ENCODE data around the gene PRKAG2. TPM values are rescaled to one million over a fixed set of nuclear protein-coding genes. Genes with fewer than 3 reads are reported as not detected.
A peak's percentile ranks its signal among the peaks of the same experiment; 100 is the strongest.
"Not testable (repeated sequence)": the region's sequence is repeated elsewhere in the genome, so short reads cannot be mapped to it uniquely, and the experiment has no call there.

The PRKAG2 gene
- total RNA-seq, 1 experiment from 2014 or later, result 22.1 TPM

DNA sequence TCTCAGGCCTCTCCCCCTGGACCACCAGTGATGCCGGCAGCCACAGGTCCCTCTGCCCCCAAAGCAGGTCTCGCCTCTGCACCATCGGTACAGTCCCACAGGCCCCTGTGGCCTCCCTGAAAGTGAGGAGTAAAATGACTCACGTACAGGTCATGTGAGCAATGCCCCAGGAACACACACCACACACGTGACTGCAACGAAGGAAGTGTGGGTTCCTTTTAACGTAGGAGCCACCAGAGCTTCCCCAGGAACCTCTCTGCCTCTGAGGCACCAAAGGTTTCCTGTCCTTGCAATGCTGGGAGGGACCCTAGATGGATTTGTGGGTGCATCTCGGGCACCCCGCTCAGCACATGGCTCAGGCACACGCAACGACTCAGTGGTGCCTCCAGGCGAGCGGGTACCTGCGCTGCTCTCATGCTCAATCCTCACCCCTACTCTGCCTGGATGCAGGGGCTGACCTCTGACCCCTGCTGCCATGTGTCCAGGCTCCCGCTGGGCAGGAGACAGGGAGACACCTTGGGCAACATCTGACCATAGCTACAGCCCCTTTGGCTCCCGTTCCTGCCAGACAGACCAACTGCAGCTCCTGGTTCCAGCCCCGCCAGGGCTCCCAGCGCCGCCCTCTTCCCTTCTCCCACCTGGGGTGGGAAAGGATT lies 120.7 kb downstream of the PRKAG2 start:
- no peak for DNase-seq (ENCODE audit: extremely low read depth, low read depth)

DNA sequence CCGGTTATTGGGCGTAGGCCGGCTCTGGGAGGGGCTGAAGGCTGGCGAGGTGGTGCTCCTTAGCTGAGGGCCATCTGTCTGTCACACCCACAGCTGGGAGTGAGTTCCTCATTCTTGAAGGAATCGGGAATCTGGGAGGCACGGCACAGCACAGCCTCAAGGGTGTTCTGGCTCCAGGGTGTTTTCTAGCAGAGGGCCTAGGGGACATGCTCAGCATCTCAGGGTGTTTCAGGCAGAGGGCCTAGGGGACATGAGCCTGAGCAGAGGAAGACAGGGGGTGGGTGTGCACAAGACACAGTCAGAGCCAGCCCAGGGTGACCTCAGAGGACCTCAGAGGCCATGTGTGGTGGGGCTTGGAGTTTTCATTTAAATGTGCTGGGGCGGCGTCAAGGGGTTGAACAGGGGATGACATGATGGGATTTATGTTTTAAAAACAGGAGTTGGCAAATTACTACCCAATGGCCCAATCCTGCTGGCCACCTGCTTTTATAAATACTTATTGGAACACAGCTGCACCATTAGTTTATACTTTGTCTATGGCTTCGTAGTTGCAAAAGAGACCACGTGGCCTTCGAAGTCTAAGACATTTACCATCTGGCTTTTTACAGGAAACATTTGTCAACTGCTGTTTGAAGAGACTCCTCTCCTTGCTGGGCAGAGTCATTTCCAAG lies 121.6 kb downstream of the PRKAG2 start:
- no peak for DNase-seq (ENCODE audit: extremely low read depth, low read depth)

DNA sequence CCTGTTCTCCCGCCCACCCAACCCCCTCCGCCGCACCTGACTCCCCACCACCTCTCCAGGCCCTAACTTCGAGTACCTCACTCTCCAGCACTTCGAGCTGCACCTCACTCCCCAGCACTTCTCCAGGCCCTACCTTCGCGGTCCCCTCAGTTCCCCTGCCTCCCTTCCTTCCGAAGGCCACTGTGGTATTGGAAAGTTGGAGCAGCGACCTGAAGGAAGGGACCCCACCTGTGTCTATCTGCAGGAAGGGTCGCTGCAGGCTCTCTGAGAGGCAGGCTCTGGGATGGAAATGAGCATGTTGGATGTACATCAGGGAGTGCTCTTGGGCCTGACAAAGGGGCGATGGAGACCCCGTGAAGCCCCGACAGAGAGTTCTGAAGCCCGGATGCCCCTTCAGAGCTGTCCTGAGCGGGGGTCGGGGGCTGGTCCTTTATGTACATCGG lies 122.2 kb downstream of the PRKAG2 start:
- DNase-seq (ENCODE audit: extremely low read depth, low read depth), result no peak

DNA sequence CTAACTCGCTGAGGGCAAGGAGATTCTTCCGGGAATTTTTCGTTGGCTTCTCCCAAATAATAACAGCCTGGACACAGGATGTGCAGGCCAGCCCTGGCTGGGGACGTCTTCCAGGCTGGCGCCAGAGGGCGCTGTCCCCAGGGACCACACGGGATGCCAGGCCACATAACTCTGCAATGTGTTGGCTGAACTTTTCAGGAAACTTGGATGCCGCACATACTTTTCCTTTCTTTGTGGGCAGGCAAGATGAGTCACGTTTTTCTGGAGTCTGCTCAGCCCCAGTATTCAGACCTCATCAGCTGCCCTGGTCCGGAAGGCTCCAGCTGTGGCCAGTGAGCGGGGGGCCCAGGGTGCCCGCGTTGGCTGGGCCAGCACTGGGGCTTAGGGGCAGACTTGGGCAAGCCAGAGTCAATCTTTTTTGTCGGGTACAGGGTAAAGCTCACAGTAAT lies 122.7 kb downstream of the PRKAG2 start:
- DNase-seq (ENCODE audit: extremely low read depth, low read depth), result peak; percentile 96

DNA sequence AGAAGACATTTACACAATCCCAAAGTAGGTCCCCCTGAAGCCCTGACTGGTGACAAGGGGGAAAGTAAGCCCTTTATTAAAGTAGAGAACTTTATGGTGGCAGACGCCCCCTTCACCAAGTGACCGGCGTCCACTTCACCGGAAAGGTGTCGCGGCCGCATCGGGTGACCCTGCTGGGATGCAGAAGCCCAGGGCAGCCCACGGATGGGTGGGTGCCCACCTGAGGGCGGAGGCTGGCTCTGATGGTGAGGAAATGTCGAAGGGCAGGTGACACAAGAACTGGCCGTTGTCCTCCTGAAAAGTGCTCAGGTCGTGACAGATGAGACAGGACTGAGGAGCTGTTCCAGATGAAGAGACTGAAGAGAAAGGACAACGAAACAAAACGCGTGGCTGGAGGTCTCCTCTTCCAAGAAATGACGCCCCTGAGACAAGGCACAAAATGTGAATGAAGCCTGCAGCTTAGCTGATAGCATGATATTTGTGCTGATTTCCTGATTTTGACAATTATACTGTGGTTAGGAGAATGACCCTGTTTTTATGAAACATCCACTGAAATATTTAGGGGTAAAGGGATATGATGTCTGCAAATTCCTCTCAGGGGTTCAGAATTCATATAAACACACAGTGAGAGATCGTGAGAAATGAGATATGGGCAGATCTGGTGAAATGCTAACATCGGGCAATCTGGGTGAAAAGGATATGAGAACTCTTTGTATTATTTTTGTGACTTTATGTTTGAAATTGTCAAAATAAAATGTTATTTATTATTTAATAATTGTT lies 123.9 kb downstream of the PRKAG2 start:
- no peak for DNase-seq (ENCODE audit: extremely low read depth, low read depth)

DNA sequence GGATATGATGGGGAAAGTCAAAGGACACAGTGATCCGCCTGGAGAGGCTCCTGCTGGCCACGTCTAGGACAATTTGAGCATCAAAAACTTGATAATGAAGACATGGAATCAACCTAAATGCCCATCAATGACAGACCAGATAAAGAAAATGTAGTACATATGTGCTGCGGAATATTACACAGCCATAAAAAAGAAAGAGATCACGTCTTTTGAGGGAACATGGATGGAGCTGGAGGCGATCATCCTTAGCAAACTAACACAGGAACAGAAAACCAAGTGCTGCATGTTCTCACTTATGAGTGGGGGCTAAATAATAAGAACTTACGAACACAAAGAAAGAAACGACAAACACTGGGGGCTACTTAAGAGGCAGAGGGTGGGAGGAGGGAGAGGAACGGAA lies 124.9 kb downstream of the PRKAG2 start:
- no peak for DNase-seq (ENCODE audit: extremely low read depth, low read depth)

DNA sequence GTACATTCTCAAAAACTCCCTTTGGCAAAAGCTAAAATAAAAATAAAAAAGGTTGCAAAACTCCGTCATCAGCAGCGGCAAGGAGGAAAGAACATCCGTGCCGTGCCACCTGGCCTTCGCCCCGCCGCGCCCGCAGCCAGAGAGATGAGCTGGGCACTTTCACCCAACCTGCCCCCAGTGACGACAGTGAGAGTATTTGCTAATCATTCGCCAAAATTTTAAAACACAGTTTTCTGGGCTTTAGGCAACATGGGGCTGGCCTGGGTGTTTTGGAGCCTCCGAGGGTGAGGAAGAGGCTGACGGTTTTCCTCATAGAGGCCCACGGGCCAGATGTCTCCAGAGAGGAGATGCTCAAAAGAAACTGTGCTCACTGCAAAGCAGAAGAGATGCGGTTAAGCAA lies 128.2 kb downstream of the PRKAG2 start:
- DNase-seq (ENCODE audit: extremely low read depth, low read depth), result no peak

DNA sequence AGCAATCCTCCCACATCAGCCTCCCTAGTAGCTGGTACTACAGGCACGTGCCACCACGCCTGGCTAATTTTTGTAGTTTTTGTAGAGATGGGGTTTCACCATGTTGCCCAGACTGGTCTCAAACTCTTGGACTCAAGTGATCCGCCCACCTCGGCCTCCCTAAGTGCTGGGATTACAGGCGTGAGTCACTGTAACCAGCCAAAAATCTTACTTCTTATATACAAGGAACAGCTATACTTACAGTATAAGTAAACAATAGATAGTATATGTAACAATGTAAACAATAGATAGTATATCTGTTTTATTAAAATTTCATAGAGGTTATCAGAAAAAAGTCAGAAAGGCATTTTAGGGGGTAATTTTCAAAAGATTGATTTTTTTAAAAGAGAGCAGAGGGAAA lies 128.9 kb downstream of the PRKAG2 start:
- not testable (repeated sequence) for DNase-seq (ENCODE audit: extremely low read depth, low read depth)

DNA sequence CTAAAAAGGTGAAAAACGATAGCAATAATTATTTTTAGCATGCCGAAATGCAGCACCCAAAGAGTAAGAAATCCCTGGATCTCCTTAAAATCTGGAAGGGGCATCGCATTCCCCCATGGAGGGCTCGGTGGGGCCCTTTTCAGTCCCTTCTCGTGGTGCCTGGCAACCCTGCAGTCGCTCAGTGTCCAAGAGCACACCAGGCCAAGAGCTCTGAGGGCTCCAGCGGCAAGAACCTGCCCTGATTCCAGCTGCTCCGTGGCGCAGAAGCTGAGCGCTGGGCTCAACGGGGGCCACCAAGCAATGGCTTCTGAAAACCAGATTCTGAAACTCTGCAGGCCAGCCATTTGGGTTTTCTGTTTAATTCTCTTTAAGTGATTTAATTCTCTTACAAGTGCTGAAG lies 131.2 kb downstream of the PRKAG2 start:
- DNase-seq (ENCODE audit: extremely low read depth, low read depth), result no peak

DNA sequence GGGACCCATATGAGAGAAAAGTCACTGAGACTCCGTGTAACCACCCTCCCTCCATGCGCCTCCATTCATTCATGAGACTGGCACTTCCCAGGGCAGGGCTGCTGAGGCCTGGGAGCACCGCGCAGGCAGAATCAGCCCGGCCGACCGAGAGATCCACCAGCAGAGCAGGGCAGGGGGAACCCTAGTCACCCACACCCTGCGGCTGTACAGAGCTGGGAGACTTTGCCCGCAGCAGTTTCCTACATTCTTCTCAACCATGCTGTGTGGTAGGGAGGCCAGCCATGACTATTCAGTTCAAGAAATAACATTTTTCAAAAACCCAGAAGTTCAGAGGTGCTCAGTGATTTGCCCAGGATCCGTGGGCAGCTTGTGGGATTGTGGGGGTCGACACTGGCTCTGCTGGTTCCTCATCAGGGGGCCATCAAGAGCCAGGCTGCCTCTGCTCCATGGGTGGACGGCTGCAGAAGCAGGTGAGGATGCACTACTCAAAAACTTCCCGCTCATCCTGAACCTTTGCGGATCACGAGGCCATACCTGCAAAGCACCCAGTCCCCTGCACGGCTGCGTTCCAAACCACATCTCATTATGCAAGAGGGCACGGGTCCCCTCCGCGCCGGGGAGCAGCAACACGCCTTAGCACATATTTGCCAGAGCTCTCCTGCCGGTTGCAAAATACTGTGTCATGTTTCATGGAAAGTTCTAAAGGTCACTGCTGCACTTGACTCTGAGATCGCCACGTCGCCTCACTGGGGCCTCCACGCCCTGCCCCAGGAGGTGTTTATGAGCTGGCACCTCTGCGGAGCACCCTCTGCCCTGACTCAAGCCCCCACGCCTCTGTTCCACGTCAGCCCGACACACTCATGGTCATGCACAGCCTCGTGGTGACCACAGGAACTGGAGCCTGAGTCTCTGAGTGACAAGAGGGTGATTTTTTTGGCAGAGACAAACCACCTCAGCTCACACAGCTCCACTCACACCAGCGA lies 132.0 kb downstream of the PRKAG2 start:
- DNase-seq (ENCODE audit: extremely low read depth, low read depth), result peak; percentile 97

DNA sequence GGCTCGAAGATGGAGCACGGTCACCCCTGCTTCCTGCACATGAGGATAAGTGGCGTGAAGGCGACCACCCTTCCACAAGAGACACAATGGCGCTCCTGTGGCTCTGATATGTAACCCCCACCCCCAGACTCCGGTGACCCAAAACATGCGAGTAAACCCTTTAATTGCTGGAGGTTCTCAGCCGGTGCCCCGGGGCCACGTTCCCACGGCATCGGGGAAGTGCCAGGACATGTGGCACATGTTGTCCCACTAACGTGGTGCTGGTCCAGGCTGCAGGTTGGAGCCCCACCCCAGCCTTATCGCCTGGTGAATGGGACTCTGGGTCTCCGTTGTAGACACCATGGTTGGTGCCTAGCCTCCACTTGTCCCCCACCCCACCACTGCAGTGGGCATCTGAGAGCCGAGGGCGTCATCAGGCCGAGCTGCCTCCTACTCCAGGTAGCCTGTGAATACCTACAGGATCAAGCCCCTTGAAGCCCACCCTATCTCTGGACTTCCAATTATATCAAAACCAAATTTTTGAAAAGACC lies 132.8 kb downstream of the PRKAG2 start:
- no peak for DNase-seq (ENCODE audit: extremely low read depth, low read depth)

DNA sequence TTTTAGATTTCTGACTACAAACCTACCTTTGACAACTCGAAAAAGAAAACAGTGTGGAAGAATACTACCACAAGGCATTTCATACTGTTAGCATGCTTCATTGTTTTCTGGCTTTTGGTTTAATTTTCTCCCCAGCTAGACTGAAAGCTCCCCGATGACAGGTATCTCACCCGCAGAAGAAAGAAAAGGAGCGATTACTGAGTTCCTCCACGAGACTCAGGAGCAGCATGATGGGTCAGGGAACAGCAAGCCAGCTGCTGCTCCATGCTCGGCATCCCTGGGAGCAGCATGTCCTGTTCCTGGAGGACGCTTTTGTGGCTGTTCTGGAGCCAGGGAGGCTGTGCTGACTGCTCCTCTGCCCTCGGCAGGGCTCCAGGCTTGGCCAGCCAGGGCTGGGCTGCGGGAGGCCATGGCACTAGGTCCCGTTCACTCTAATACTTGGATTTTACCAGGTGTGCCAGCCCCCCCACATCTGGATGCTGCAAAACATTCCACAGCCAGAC lies 133.4 kb downstream of the PRKAG2 start:
- DNase-seq (ENCODE audit: extremely low read depth, low read depth), result no peak

DNA sequence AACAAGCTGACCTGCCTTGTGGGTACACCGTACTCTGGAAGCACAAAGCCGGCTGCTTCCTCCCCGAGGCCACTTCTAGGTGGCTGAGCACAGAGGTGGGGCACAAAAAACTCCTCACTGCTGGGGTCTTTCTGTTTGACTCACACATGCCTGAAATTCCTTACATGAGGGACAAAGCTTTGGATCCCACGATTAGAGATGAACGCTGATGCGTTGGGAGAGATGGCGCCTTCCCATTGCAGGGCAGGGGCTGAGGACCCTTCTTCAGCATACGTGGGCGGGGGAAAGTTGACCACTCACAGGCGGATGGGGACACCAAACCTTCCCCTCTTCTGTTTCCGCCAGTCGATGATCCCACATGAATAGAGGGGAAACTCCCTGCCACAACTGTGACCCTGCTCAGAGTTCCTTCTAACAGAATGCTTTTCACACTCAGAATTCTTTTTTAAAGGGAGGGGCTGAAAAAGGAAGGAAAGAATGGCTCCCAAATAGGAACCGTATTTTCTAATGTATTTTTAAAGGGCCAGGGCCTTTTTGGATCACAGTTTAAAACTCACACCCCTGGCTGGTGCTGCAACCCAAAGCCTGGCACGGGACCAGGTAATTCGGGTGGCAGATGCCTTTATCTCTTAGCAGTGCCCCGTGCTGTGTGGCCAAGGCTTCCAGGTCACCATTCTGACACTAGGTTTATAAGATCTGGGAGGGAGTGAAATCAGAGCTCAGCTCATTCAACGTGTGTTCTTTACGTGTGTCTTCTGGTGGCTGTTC lies 134.0 kb downstream of the PRKAG2 start:
- DNase-seq (ENCODE audit: extremely low read depth, low read depth), result no peak

DNA sequence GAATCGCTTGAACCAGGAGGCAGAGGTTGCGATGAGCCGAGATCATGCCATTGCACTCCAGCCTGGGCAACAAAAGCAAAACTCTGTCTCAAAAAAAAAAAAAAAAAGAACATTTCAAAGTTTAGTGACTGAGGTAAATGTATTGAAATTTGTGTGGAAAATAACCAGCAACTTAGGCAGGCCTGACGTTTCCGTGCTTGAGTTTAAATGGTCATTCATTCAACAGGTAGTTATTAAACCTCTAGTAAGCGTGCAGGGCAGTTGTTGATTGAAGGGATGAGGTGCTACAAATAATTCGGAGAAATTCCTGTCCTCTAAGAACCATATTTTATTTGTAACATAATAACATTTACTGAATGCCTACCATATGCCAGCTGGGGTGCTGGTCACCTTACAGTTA lies 135.3 kb downstream of the PRKAG2 start:
- no peak for DNase-seq (ENCODE audit: extremely low read depth, low read depth)

DNA sequence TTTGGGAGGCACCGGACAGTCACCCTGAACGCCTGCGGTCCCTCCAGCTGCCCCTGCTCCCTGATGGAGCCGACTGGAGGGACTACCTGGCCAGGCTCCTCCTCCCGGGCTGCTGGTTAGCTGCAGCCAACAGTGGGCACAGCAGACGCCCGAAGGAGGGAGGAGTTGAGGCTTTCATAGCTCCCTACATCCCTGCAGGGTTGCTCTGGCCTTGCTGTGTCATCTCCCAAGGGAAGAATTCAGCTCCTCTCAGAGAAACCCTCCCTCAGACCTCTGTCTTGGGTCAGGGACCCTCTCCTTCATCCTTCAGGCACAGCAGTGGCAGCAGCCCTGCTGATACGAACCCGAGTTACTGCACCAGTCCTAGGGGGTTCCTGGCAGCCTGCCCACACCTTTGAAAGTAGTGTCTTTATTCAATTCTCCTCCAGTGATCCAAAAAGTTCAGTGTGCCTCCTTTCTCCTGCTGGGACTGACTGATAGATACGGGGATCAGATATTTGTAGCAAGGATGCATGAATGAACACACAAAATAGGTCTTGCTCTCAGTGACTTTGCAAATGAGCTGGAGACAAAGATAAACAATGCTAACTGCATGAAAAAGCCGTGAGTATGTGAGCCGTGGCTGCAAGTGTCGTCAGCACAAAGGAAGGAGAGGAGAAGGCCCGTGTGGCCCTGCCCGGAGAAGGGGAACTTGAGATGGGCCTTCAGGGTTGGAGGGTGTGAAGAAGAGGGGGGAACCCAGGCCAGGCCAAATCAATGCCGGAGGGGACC lies 136.6 kb downstream of the PRKAG2 start:
- peak; percentile 57 for DNase-seq (ENCODE audit: extremely low read depth, low read depth)

DNA sequence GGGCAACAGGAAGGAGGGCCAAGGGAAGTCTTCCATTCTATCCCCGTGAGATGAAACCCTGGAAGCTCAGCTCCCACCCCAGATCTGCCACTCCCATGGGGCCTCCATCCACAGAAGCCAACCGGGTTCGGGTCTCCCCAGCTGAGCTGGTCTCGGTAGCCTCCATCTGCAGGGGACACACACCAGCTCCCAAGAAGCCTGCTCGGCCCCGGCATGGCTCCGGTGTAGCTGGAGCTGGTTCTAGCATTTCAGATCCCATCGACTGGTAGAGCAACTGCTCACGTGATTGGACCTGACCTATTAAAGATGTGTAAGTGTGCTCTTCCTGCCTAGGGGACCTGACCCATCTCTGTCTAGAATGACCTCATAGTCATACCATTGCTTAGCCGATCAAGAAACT lies 138.0 kb downstream of the PRKAG2 start:
- DNase-seq (ENCODE audit: extremely low read depth, low read depth), result no peak

DNA sequence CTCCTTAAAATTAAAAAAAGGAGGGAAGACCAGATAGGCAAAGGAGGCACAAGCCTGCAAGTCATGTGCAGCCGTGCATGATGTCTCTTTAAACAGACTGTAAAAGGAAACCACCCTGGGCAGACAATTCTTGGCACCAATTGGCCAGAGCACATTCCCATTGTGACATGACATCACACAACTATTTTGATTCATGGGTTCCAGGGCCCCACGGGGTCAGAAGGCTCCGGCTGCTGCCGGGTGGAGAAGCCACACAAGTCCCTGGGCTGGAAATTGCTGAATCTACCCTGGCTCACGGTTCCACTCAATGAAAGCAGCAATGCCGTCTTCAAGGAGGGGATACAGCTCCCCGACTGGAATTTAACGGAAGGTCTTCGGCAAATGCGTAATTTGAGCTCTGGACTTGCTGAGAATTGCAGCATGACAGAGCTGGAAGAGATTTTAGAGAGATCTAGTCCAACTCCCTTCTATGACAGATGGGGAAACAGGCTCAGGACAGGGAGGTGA lies 140.5 kb downstream of the PRKAG2 start:
- DNase-seq (ENCODE audit: extremely low read depth, low read depth), result peak; percentile 77

DNA sequence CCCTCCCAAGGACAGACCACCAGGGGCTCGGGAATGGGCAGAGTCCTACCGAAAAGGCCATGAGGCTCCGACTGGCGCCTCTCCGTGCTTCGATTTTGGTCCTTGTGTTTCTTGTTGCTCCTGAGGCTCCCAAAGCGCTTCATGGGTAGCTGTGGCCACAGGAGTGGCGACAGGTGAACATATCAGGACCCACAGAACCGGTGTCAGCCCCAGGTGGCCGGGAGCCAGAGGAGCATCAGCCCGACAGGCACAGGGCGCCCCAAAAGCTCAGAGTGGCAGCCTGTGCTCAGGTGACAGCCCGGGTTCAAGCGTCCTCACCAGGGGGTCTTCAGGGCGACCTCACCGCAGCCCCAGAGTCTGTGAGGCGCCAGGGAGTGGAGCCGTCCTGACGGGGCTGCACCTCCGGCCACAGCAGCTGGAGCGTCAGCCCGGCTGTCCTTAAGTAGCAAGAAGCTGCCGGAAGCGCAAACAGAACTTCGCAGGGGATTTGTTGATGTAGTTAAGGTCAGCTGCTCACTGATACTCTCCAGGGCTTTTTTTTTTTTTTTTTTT lies 141.0 kb downstream of the PRKAG2 start:
- no peak for DNase-seq (ENCODE audit: extremely low read depth, low read depth)
